OCI-LY1 (cell line): ENCODE data around the gene ATP5PO.

Experiments
- H2AFZ ChIP-seq: fragments of 200-600 bp; sonication (generic), shearing (Covaris generic); 2 replicates; pipeline ENCODE4 v1.6.0; 2014; ENCODE audit warnings: antibody characterized with exemption, mild to moderate bottlenecking, low read length
- H3F3A ChIP-seq: fragments of 200-600 bp; sonication (generic), shearing (Covaris generic); 2 replicates; pipeline ENCODE4 v1.6.0; 2014; ENCODE audit warnings: mild to moderate bottlenecking, antibody characterized with exemption, low read length, moderate library complexity; ENCODE audit not compliant: insufficient read depth
- H3K27ac ChIP-seq: fragments of 200-600 bp; sonication (generic); 2 replicates; pipeline ENCODE4 v1.5.1; 2014; ENCODE audit warnings: low read length, mixed run types, mild to moderate bottlenecking, low read depth; ENCODE audit not compliant: poor library complexity, severe bottlenecking
- H3K27me3 ChIP-seq: fragments of 200-600 bp; sonication (generic); 2 replicates; pipeline ENCODE4 v1.6.0; 2014; ENCODE audit warnings: antibody characterized with exemption, mild to moderate bottlenecking, low read length, moderate library complexity; ENCODE audit not compliant: insufficient read depth
- H3K36me3 ChIP-seq: fragments of 200-600 bp; sonication (generic); 2 replicates; pipeline ENCODE4 v1.6.1; 2014; ENCODE audit warnings: mild to moderate bottlenecking, antibody characterized with exemption, low read length, moderate library complexity, mixed read lengths; ENCODE audit not compliant: insufficient read depth
- H3K4me1 ChIP-seq: fragments of 200-600 bp; sonication (generic); 2 replicates; pipeline ENCODE4 v1.5.1; 2014; ENCODE audit warnings: mild to moderate bottlenecking, low read length, moderate library complexity; ENCODE audit not compliant: insufficient read depth, severe bottlenecking
- H3K4me2 ChIP-seq: fragments of 200-600 bp; sonication (generic), shearing (Covaris generic); 2 replicates; pipeline ENCODE4 v1.6.1; 2014; ENCODE audit warnings: low read length
- H3K4me3 ChIP-seq: fragments of 200-600 bp; sonication (generic); 2 replicates; pipeline ENCODE4 v1.5.1; 2014; ENCODE audit warnings: low read length, low read depth, mild to moderate bottlenecking, mixed read lengths; ENCODE audit not compliant: poor library complexity, severe bottlenecking
- H3K79me2 ChIP-seq: fragments of 200-600 bp; shearing (Covaris generic); 2 replicates; pipeline ENCODE4 v1.6.1; 2016; ENCODE audit warnings: mixed run types, low read length, mixed read lengths; ENCODE audit not compliant: insufficient read depth
- H3K9ac ChIP-seq: fragments of 200-600 bp; sonication (generic), shearing (Covaris generic); 2 replicates; pipeline ENCODE4 v1.6.1; 2014; ENCODE audit warnings: mild to moderate bottlenecking, low read length, mixed read lengths
- H3K9me2 ChIP-seq: fragments of 200-600 bp; sonication (generic), shearing (Covaris generic); 2 replicates; pipeline ENCODE4 v1.6.1; 2014; ENCODE audit warnings: low read depth, mild to moderate bottlenecking, low read length, mixed read lengths
- H3K9me3 ChIP-seq: fragments of 200-600 bp; shearing (Covaris generic); 2 replicates; pipeline ENCODE4 v1.6.1; 2014; ENCODE audit warnings: low read length, mixed read lengths
- H4K20me1 ChIP-seq: fragments of 200-600 bp; sonication (generic), shearing (Covaris generic); 2 replicates; pipeline ENCODE4 v1.6.0; 2016; ENCODE audit warnings: mild to moderate bottlenecking, low read length; ENCODE audit not compliant: insufficient read depth
- CTCF ChIP-seq: fragments of 200-600 bp; sonication (generic), shearing (Covaris generic); IDR thresholded peaks from 2 replicates; pipeline ENCODE4 v1.5.1; 2017; ENCODE audit warnings: mild to moderate bottlenecking, antibody characterized with exemption, low read length, moderate library complexity, mixed read lengths
- EZH2 ChIP-seq: fragments of 200-600 bp; sonication (generic), shearing (Covaris generic); IDR thresholded peaks from 2 replicates; pipeline ENCODE4 v1.8.0; 2017; ENCODE audit warnings: borderline replicate concordance, mixed run types, mild to moderate bottlenecking, antibody characterized with exemption, low read length, moderate library complexity, mixed read lengths

Gene ATP5PO

GRCh38 chr21:33954395-33954794 is 38.8 kb upstream of the ATP5PO start:
- Histone ChIP-seq H3K9ac (no peak overlapping the region), H3F3A (no peaks in the 10 kb centered on the region), H2AFZ (no peak overlapping the region), H3K4me1 (peaks cover 29% of the 10 kb centered on the region), H3K9me3 (no peaks in the 10 kb centered on the region), H3K27ac (no peak overlapping the region), H3K36me3 (peaks cover 8% of the 10 kb centered on the region; the same call in 1 of the 2 replicates), H3K27me3 (no peaks in the 10 kb centered on the region), H3K4me3 (no peak overlapping the region), H3K79me2 (no peaks in the 10 kb centered on the region), H3K4me2 (no peak overlapping the region), H3K9me2 (no peaks in the 10 kb centered on the region), H4K20me1 (no peaks in the 10 kb centered on the region)
- TF ChIP-seq CTCF, result no peak
- no peak for TF ChIP-seq EZH2

GRCh38 chr21:33951276-33952178 is 35.9 kb upstream of the ATP5PO start:
- H3K9me3 ChIP-seq, result no peaks in the 10 kb centered on the region
- no peaks in the 10 kb centered on the region for H3K79me2 ChIP-seq
- H2AFZ ChIP-seq, result 0 out of 2 replicates have a peak overlapping the region, but pooled peaks have one; percentile 10
- no peak for TF ChIP-seq EZH2
- no peak for TF ChIP-seq CTCF
- H3K27ac ChIP-seq, result peak overlapping the region; percentile 80
- peaks cover 8% of the 10 kb centered on the region; the same call in 1 of the 2 replicates for H3K36me3 ChIP-seq
- peak overlapping the region; percentile 45; the same call in 1 of the 2 replicates for H3K9ac ChIP-seq
- peak overlapping the region; percentile 55 for H3K4me2 ChIP-seq
- peak overlapping the region; percentile 22 for H3K4me3 ChIP-seq
- no peaks in the 10 kb centered on the region for H3K9me2 ChIP-seq
- no peaks in the 10 kb centered on the region for H3F3A ChIP-seq
- H3K4me1 ChIP-seq, result peaks cover 57% of the 10 kb centered on the region
- no peaks in the 10 kb centered on the region for H4K20me1 ChIP-seq
- no peaks in the 10 kb centered on the region for H3K27me3 ChIP-seq

- Histone ChIP-seq H3K9ac (peak overlapping the region; percentile 63; the same call in 1 of the 2 replicates), H3K4me1 (peaks cover 65% of the 10 kb centered on the region), H2AFZ (no peak overlapping the region), H3K9me3 (no peaks in the 10 kb centered on the region), H3K27ac (peak overlapping the region; percentile 98), H4K20me1 (no peaks in the 10 kb centered on the region), H3K79me2 (no peaks in the 10 kb centered on the region), H3F3A (no peaks in the 10 kb centered on the region), H3K27me3 (no peaks in the 10 kb centered on the region), H3K9me2 (no peaks in the 10 kb centered on the region), H3K4me2 (peak overlapping the region; percentile 62; the same call in 1 of the 2 replicates), H3K36me3 (peaks cover 8% of the 10 kb centered on the region; the same call in 1 of the 2 replicates), H3K4me3 (peak overlapping the region; percentile 47)
- TF ChIP-seq EZH2 (no peak), CTCF (no peak)
Measured at GRCh38 chr21:33950431-33951079, 35.0 kb upstream of the ATP5PO start.
